ENCODE measurements around the gene ACSL1. TPM values are rescaled to one million over a fixed set of nuclear protein-coding genes. Genes with fewer than 3 reads are reported as not detected.

The ACSL1 gene
- polyA plus RNA-seq, 1 donor (not counting 4 experiments of a cell fraction or from before 2014, with no cell fraction given), result 60.6 TPM

- H2AFZ ChIP-seq (ENCODE audit: control insufficient read depth, low read length), result no peak overlapping the region
- no peak for TF ChIP-seq EZH2 (IDR thresholded peaks at IDR 0.05; ENCODE audit: low read length)
- no peak for TF ChIP-seq CTCF (optimal IDR thresholded peaks at IDR 0.05 in 1 of 3, IDR thresholded peaks at IDR 0.05 in 1 of 3, conservative IDR thresholded peaks at IDR 0.05 in 1 of 3; ENCODE audit: extremely low read depth in 1 of 3, insufficient read depth in 2 of 3, low read length in 3 of 3)
- H3K9me1 ChIP-seq (ENCODE audit: control insufficient read depth, extremely low read depth, insufficient read depth, low read length), result no peaks in the 10 kb centered on the region
- H3K36me3 ChIP-seq (ENCODE audit: control insufficient read depth in 2 of 2, extremely low read depth in 1 of 2, insufficient read depth in 2 of 2, low read length in 2 of 2), result peaks cover 12 to 16% of the 10 kb centered on the region in 2 experiments
- no peaks in the 10 kb centered on the region for H3K79me2 ChIP-seq (ENCODE audit: control insufficient read depth, insufficient read depth, low read length)
- no peak overlapping the region for H3K4me2 ChIP-seq (ENCODE audit: control insufficient read depth, extremely low read depth, insufficient read depth, low read depth, low read length)
- no peak overlapping the region for H3K4me3 ChIP-seq (ENCODE audit: control insufficient read depth in 2 of 3, extremely low read depth in 1 of 3, insufficient read depth in 2 of 3, low read depth in 1 of 3, low read length in 3 of 3)
- H3K27ac ChIP-seq (ENCODE audit: control insufficient read depth, insufficient read depth, low read length), result no peak overlapping the region
- no peaks in the 10 kb centered on the region for H3K27me3 ChIP-seq (ENCODE audit: control insufficient read depth, extremely low read depth, insufficient read depth, low read length)
- H3K9ac ChIP-seq (ENCODE audit: control insufficient read depth, extremely low read depth, insufficient read depth, low read length), result no peak overlapping the region
- H3K9me3 ChIP-seq (ENCODE audit: control insufficient read depth, low read depth, low read length), result no peaks in the 10 kb centered on the region
- no peaks in the 10 kb centered on the region for H3K4me1 ChIP-seq (ENCODE audit: control insufficient read depth, extremely low read depth, insufficient read depth, low read length)
- dilution Hi-C loops (cut with MboI; ENCODE audit: extremely low pct_ligation_motif_present, low sequenced_read_pairs), result no loop called here
- DNase-seq (ENCODE audit: low read depth, low spot score), result no peak
- FAIRE-seq, result no peak
- H4K20me1 ChIP-seq (ENCODE audit: control insufficient read depth, extremely low read depth, insufficient read depth, low read length), result no peaks in the 10 kb centered on the region
Measured at GRCh38 chr4:184775854-184776555, 49.8 kb downstream of the ACSL1 start.

GRCh38 chr4:184774152-184774551 lies 51.6 kb downstream of the ACSL1 start:
- no peak overlapping the region for H2AFZ ChIP-seq (ENCODE audit: control insufficient read depth, low read length)

More at GRCh38 chr4:184774152-184774551, 51.6 kb downstream of the ACSL1 start:
- peaks cover 12 to 18% of the 10 kb centered on the region in 2 experiments for H3K36me3 ChIP-seq (ENCODE audit: control insufficient read depth in 2 of 2, extremely low read depth in 1 of 2, insufficient read depth in 2 of 2, low read length in 2 of 2)
- TF ChIP-seq EZH2 (IDR thresholded peaks at IDR 0.05; ENCODE audit: low read length), result no peak
- TF ChIP-seq CTCF (optimal IDR thresholded peaks at IDR 0.05 in 1 of 3, IDR thresholded peaks at IDR 0.05 in 1 of 3, conservative IDR thresholded peaks at IDR 0.05 in 1 of 3; ENCODE audit: extremely low read depth in 1 of 3, insufficient read depth in 2 of 3, low read length in 3 of 3), result no peak
- dilution Hi-C loops (cut with MboI; ENCODE audit: extremely low pct_ligation_motif_present, low sequenced_read_pairs), result no loop called here
- no peaks in the 10 kb centered on the region for H3K9me3 ChIP-seq (ENCODE audit: control insufficient read depth, low read depth, low read length)
- H3K27ac ChIP-seq (ENCODE audit: control insufficient read depth, insufficient read depth, low read length), result no peak overlapping the region
- H3K4me2 ChIP-seq (ENCODE audit: control insufficient read depth, extremely low read depth, insufficient read depth, low read depth, low read length), result no peak overlapping the region
- H4K20me1 ChIP-seq (ENCODE audit: control insufficient read depth, extremely low read depth, insufficient read depth, low read length), result no peaks in the 10 kb centered on the region
- H3K9me1 ChIP-seq (ENCODE audit: control insufficient read depth, extremely low read depth, insufficient read depth, low read length), result no peaks in the 10 kb centered on the region
- H3K9ac ChIP-seq (ENCODE audit: control insufficient read depth, extremely low read depth, insufficient read depth, low read length), result no peak overlapping the region
- FAIRE-seq, result no peak
- H3K27me3 ChIP-seq (ENCODE audit: control insufficient read depth, extremely low read depth, insufficient read depth, low read length), result no peaks in the 10 kb centered on the region
- H3K79me2 ChIP-seq (ENCODE audit: control insufficient read depth, insufficient read depth, low read length), result no peaks in the 10 kb centered on the region
- DNase-seq (ENCODE audit: low read depth, low spot score), result no peak
- H3K4me1 ChIP-seq (ENCODE audit: control insufficient read depth, extremely low read depth, insufficient read depth, low read length), result no peaks in the 10 kb centered on the region
- no peak overlapping the region for H3K4me3 ChIP-seq (ENCODE audit: control insufficient read depth in 2 of 3, extremely low read depth in 1 of 3, insufficient read depth in 2 of 3, low read depth in 1 of 3, low read length in 3 of 3)

Data from keratinocyte (primary cell).